Panc1 (cell line): ENCODE results near the gene NCLN. TPM values are rescaled to one million over a fixed set of nuclear protein-coding genes. Genes with fewer than 3 reads are reported as not detected.

ENCODE experiments used
- ATAC-seq: fragments of 200-7000 bp; cut with Tn5 transposase; 2 replicates; pipeline ENCODE4 v1.9.1; 2020; ENCODE audit warnings: mild to moderate bottlenecking, moderate library complexity
- BruUV-seq: library from RNA; stranded (reverse); fragments of 400-500 nt; replicated peaks from 2 replicates; lab custom pipeline; 2021; lab: Mats Ljungman, UMichigan
- CTCF ChIA-PET: fragments of 300-600 bp; sonication (Branson Sonifier 250); formaldehyde crosslinking; loops from one replicate; lab custom pipeline; 2022; ENCODE audit warnings: antibody characterized with exemption; lab: Charles Lee
- POLR2A ChIA-PET: fragments of 300-600 bp; sonication (Branson Sonifier 250); formaldehyde crosslinking; loops from one replicate; lab custom pipeline; 2022; ENCODE audit warnings: antibody characterized with exemption; lab: Charles Lee
- DNase-seq: peaks from one replicate; pipeline ENCODE4 v3.0.0-alpha.2; 2010; ENCODE audit warnings: low read depth, low spot score
- H3K27ac ChIP-seq: 2 replicates; pipeline ENCODE4 v1.5.1; 2011; ENCODE audit warnings: mild to moderate bottlenecking, low read length, inconsistent platforms
- H3K27me3 ChIP-seq: fragments of 200-500 bp; sonication (Bioruptor generic); 2 replicates; pipeline ENCODE4 v1.6.0; 2014; ENCODE audit warnings: low read length, inconsistent platforms; ENCODE audit not compliant: control insufficient read depth, insufficient read depth
- H3K36me3 ChIP-seq: fragments of 200-500 bp; sonication (Bioruptor generic); 2 replicates; pipeline ENCODE4 v1.5.1; 2014; ENCODE audit warnings: inconsistent platforms, mild to moderate bottlenecking, low read length, moderate library complexity; ENCODE audit not compliant: control insufficient read depth, insufficient read depth
- H3K4me1 ChIP-seq: 2 replicates; pipeline ENCODE4 v1.5.1; 2011; ENCODE audit warnings: inconsistent platforms, mild to moderate bottlenecking, low read length, moderate library complexity; ENCODE audit not compliant: control insufficient read depth, insufficient read depth
- H3K4me3 ChIP-seq, 2 experiments: 2 replicates each; pipeline ENCODE4 v1.5.1; 2011 to 2012; ENCODE audit warnings: low read depth in 2 of 2, low read length in 2 of 2, mild to moderate bottlenecking in 2 of 2, inconsistent platforms in 1 of 2, moderate library complexity in 1 of 2
- H3K9me3 ChIP-seq: fragments of 200-500 bp; sonication (Bioruptor generic); 2 replicates; pipeline ENCODE4 v1.5.1; 2014; ENCODE audit warnings: low read depth, mild to moderate bottlenecking, inconsistent platforms, low read length, moderate library complexity; ENCODE audit not compliant: control insufficient read depth, insufficient read depth
- POLR2AphosphoS5 ChIP-seq: IDR thresholded peaks from 2 replicates; pipeline ENCODE4 v1.6.1; 2012; ENCODE audit warnings: mild to moderate bottlenecking, low read depth, low read length, moderate library complexity
- SIN3A ChIP-seq: IDR thresholded peaks from 2 replicates; pipeline ENCODE4 v1.6.1; 2012; ENCODE audit warnings: low read depth, mild to moderate bottlenecking, low read length, moderate library complexity, borderline replicate concordance; ENCODE audit not compliant: insufficient read depth
- TCF7L2 ChIP-seq: IDR thresholded peaks from 2 replicates; pipeline ENCODE4 v1.6.1; 2011; ENCODE audit warnings: mild to moderate bottlenecking, low read depth, low read length, inconsistent platforms
- in situ Hi-C: cut with HindIII; loops from 2 replicates; pipeline ENCODE4 v1.10.0; 2016; ENCODE audit warnings: low sequenced_read_pairs, low pct_unique_long_range_greater_than_20kb
- intact Hi-C: fragments of 100-400 bp; cut with micrococcal nuclease; formaldehyde crosslinking; loops from one replicate; pipeline ENCODE4 v1.10.0; 2022; ENCODE audit not compliant: unreplicated experiment
- total RNA-seq: library from RNA; stranded (reverse); gene quantifications from one replicate; pipeline ENCODE4 v1.2.1, GENCODE V29; 2021; ENCODE audit not compliant: unreplicated experiment
- TF ChIP-seq, protein P1 (sequence below): fragments of 450-650 bp; IDR thresholded peaks from 2 replicates; pipeline ENCODE4 v1.5.1; 2017; ENCODE audit warnings: mild to moderate bottlenecking
- TF ChIP-seq, protein P2 (sequence below), 2 experiments: IDR thresholded peaks; 2 replicates each; pipeline ENCODE4 v1.6.1; 2011 to 2012; ENCODE audit warnings: low read depth in 2 of 2, control low read depth in 1 of 2, low read length in 1 of 2, mild to moderate bottlenecking in 1 of 2, moderate library complexity in 1 of 2; ENCODE audit not compliant: insufficient read depth in 1 of 2

Gene NCLN
- total RNA-seq, 1 experiment from 2014 or later: 132 TPM

DNA sequence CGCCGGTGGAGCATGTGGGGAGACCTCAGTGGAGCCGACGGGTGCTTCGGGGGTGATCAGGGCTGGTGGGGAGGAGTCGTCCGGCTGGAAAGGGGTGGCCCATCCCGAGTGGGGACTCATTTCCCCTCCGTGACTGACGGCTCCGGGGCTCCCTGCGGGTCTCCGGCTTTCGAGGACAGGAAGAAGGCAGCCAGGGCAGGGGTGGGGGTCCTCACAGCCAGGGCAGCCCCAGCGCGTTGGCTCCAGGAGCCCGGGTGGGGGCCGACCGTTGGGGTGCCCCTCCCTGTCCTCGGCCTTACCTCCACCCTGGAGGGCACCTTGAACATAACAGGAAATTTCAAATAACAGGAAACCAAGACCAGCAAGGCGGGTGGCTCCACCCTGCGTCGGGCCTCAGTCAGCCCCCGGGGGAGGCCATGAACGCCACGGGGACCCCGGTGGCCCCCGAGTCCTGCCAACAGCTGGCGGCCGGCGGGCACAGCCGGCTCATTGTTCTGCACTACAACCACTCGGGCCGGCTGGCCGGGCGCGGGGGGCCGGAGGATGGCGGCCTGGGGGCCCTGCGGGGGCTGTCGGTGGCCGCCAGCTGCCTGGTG, 7.3 kb upstream of the NCLN start, which contains the start of gene S1PR4:
S1PR4 (plus strand) TSS at position 393 of the 596 bp plus-strand sequence; CDS start at position 417, 24 bp downstream.
- POLR2A ChIA-PET: no interaction called here
- CTCF ChIA-PET: no interaction called here
- in situ Hi-C loops: no loop called here
- Histone ChIP-seq H3K36me3 (no peaks in the 10 kb centered on the region), H3K9me3 (no peaks in the 10 kb centered on the region), H3K4me1 (peaks cover 12% of the 10 kb centered on the region), H3K4me3 (no peak within 1 kb of the TSS), H3K27me3 (no peaks in the 10 kb centered on the region), H3K27ac (no peak within 1 kb of the TSS)
- TF ChIP-seq, protein P1, sequence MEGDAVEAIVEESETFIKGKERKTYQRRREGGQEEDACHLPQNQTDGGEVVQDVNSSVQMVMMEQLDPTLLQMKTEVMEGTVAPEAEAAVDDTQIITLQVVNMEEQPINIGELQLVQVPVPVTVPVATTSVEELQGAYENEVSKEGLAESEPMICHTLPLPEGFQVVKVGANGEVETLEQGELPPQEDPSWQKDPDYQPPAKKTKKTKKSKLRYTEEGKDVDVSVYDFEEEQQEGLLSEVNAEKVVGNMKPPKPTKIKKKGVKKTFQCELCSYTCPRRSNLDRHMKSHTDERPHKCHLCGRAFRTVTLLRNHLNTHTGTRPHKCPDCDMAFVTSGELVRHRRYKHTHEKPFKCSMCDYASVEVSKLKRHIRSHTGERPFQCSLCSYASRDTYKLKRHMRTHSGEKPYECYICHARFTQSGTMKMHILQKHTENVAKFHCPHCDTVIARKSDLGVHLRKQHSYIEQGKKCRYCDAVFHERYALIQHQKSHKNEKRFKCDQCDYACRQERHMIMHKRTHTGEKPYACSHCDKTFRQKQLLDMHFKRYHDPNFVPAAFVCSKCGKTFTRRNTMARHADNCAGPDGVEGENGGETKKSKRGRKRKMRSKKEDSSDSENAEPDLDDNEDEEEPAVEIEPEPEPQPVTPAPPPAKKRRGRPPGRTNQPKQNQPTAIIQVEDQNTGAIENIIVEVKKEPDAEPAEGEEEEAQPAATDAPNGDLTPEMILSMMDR: no peak
- TF ChIP-seq, protein P2, sequence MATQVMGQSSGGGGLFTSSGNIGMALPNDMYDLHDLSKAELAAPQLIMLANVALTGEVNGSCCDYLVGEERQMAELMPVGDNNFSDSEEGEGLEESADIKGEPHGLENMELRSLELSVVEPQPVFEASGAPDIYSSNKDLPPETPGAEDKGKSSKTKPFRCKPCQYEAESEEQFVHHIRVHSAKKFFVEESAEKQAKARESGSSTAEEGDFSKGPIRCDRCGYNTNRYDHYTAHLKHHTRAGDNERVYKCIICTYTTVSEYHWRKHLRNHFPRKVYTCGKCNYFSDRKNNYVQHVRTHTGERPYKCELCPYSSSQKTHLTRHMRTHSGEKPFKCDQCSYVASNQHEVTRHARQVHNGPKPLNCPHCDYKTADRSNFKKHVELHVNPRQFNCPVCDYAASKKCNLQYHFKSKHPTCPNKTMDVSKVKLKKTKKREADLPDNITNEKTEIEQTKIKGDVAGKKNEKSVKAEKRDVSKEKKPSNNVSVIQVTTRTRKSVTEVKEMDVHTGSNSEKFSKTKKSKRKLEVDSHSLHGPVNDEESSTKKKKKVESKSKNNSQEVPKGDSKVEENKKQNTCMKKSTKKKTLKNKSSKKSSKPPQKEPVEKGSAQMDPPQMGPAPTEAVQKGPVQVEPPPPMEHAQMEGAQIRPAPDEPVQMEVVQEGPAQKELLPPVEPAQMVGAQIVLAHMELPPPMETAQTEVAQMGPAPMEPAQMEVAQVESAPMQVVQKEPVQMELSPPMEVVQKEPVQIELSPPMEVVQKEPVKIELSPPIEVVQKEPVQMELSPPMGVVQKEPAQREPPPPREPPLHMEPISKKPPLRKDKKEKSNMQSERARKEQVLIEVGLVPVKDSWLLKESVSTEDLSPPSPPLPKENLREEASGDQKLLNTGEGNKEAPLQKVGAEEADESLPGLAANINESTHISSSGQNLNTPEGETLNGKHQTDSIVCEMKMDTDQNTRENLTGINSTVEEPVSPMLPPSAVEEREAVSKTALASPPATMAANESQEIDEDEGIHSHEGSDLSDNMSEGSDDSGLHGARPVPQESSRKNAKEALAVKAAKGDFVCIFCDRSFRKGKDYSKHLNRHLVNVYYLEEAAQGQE (IDR thresholded peaks at IDR 0.05; ENCODE audit: insufficient read depth in 1 of 2, low read depth in 2 of 2, low read length in 1 of 2): no peak
- no TSS peak for BruUV-seq
- DNase-seq (no peak), ATAC-seq (no peak)
- intact Hi-C loops: no loop called here

DNA sequence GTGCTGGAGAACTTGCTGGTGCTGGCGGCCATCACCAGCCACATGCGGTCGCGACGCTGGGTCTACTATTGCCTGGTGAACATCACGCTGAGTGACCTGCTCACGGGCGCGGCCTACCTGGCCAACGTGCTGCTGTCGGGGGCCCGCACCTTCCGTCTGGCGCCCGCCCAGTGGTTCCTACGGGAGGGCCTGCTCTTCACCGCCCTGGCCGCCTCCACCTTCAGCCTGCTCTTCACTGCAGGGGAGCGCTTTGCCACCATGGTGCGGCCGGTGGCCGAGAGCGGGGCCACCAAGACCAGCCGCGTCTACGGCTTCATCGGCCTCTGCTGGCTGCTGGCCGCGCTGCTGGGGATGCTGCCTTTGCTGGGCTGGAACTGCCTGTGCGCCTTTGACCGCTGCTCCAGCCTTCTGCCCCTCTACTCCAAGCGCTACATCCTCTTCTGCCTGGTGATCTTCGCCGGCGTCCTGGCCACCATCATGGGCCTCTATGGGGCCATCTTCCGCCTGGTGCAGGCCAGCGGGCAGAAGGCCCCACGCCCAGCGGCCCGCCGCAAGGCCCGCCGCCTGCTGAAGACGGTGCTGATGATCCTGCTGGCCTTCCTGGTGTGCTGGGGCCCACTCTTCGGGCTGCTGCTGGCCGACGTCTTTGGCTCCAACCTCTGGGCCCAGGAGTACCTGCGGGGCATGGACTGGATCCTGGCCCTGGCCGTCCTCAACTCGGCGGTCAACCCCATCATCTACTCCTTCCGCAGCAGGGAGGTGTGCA, 6.6 kb upstream of the NCLN start:
- Histone ChIP-seq H3K27me3 (no peaks in the 10 kb centered on the region), H3K27ac (no peak overlapping the region), H3K4me3 (no peak overlapping the region), H3K4me1 (peaks cover 12% of the 10 kb centered on the region), H3K36me3 (no peaks in the 10 kb centered on the region), H3K9me3 (no peaks in the 10 kb centered on the region)
- no TSS peak for BruUV-seq
- ChIA-PET CTCF (no interaction called here), POLR2A (no interaction called here)
- in situ Hi-C loops (no loop called here), intact Hi-C loops (no loop called here)
- ATAC-seq: no peak
- no peak for DNase-seq
- TF ChIP-seq SIN3A: no peak
- no peak for TF ChIP-seq TCF7L2
- TF ChIP-seq, protein P2 (IDR thresholded peaks at IDR 0.05; ENCODE audit: insufficient read depth in 1 of 2, low read depth in 2 of 2, low read length in 1 of 2): no peak
- TF ChIP-seq POLR2AphosphoS5: no peak
- TF ChIP-seq, protein P1: no peak
